22Rv1 (cell line): ENCODE data around the gene MTCL1.

Source experiments
- CTCF ChIP-seq: fragments of 450-650 bp; IDR thresholded peaks from 2 replicates; pipeline ENCODE4 v1.5.1; 2017; ENCODE audit warnings: mild to moderate bottlenecking
- ZFX ChIP-seq: fragments of 450-650 bp; IDR thresholded peaks from 2 replicates; pipeline ENCODE4 v1.6.1; 2017; ENCODE audit warnings: antibody characterized with exemption, borderline replicate concordance

GRCh38 chr18:8735274-8735673 lies 29.9 kb downstream of the MTCL1 start:
- TF ChIP-seq CTCF: no peak
- no peak for TF ChIP-seq ZFX
